Tibial nerve (tissue), 4 donors: ENCODE results near the gene KSR1. TPM values are rescaled to one million over a fixed set of nuclear protein-coding genes. Genes with fewer than 3 reads are reported as not detected.

Experiments
- DNase-seq, 2 donors: peaks; one replicate each; pipeline ENCODE4 v3.0.0-alpha.2; 2019; ENCODE audit warnings: low spot score in 2 of 2
- H3K27ac ChIP-seq, 4 donors: fragments of 200-600 bp; sonication (generic) in 3 of 4; one replicate each; pipeline ENCODE4 v1.5.1; 2017 to 2019; ENCODE audit warnings: mild to moderate bottlenecking in 1 of 4
- H3K27me3 ChIP-seq, 2 donors: fragments of 200-600 bp; sonication (generic) in 1 of 2; one replicate each; pipeline versions ENCODE4 v1.5.1 to v1.6.0; 2017 to 2019
- H3K36me3 ChIP-seq, 3 donors: fragments of 200-600 bp; sonication (generic); one replicate each; pipeline ENCODE4 v1.5.1; 2018 to 2019
- H3K4me1 ChIP-seq, 4 donors: fragments of 200-600 bp; sonication (generic) in 3 of 4; one replicate each; pipeline ENCODE4 v1.5.1; 2017 to 2019
- H3K4me3 ChIP-seq, 4 donors: fragments of 200-600 bp; sonication (generic) in 3 of 4; one replicate each; pipeline ENCODE4 v1.5.1; 2017 to 2019; ENCODE audit warnings: mild to moderate bottlenecking in 1 of 4, moderate library complexity in 1 of 4
- H3K9me3 ChIP-seq, 4 donors: fragments of 200-600 bp; sonication (generic) in 3 of 4; one replicate each; pipeline ENCODE4 v1.5.1; 2017 to 2019
- EP300 ChIP-seq, 2 donors: sonication (generic); formaldehyde crosslinking; IDR thresholded peaks; one replicate each; pipeline ENCODE4 v1.6.1; 2017; ENCODE audit warnings: antibody characterized with exemption in 2 of 2, mild to moderate bottlenecking in 1 of 2
- POLR2A ChIP-seq, 2 donors: fragments of 450-650 bp; IDR thresholded peaks; one replicate each; pipeline ENCODE4 v1.6.1; 2017; ENCODE audit warnings: antibody characterized with exemption in 2 of 2, mild to moderate bottlenecking in 2 of 2, moderate library complexity in 2 of 2
- WGBS, 2 donors: methylation state at CpG; one replicate each; pipeline ENCODE4 v1.1.5; 2018; 5-methylcytosine and 5-hydroxymethylcytosine counted together
- total RNA-seq, 4 donors: library from RNA; depleted of rRNA; stranded (reverse); fragments of >200 nt; gene quantifications; one replicate each; pipeline ENCODE4 v1.1.0, GENCODE V29; 2016
- TF ChIP-seq, protein P1 (sequence below), 5 experiments: fragments of 200-600 bp in 3 of 5; fragments of 450-650 bp in 2 of 5; sonication (generic) in 3 of 5; IDR thresholded peaks; one replicate each; pipeline ENCODE4 v1.5.1; 2016 to 2019; ENCODE audit warnings: antibody characterized with exemption in 5 of 5, mild to moderate bottlenecking in 3 of 5, moderate library complexity in 2 of 5

The KSR1 gene
- total RNA-seq, 4 donors from 2014 or later = 45.1 to 110 (median 54.2) TPM

DNA sequence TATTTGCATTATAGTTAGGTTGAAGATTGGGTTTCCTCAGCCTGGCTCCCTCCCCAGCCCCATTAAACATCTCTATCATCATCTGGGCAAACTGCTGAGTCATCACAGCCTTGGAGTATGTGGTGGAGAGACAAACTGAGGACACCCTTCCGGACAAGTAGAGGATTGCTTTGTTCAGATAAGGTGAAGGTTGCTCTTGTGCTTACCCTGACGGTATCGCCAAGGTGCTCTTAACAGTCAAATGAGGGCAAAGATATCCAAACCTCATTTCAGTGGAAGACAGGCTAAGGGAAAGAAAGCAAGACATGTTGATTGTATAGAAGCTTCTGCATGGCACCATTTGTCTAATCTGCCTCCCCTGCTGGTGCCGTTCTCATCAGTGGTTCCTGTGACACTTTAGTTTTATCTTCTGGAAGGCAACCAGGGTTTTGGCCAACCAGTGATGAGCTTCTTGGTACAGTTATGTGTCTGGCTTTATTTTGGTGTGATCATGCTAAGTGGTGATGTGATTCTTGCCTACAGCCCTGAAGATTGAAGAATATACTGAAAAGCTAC lies 117.8 kb downstream of the KSR1 start:
- no peak overlapping the region for H3K4me3 ChIP-seq
- H3K9me3 ChIP-seq = no peaks in the 10 kb centered on the region
- TF ChIP-seq EP300 (IDR thresholded peaks at IDR 0.05) (no peak), POLR2A (IDR thresholded peaks at IDR 0.05) (no peak)
- TF ChIP-seq, protein P1, sequence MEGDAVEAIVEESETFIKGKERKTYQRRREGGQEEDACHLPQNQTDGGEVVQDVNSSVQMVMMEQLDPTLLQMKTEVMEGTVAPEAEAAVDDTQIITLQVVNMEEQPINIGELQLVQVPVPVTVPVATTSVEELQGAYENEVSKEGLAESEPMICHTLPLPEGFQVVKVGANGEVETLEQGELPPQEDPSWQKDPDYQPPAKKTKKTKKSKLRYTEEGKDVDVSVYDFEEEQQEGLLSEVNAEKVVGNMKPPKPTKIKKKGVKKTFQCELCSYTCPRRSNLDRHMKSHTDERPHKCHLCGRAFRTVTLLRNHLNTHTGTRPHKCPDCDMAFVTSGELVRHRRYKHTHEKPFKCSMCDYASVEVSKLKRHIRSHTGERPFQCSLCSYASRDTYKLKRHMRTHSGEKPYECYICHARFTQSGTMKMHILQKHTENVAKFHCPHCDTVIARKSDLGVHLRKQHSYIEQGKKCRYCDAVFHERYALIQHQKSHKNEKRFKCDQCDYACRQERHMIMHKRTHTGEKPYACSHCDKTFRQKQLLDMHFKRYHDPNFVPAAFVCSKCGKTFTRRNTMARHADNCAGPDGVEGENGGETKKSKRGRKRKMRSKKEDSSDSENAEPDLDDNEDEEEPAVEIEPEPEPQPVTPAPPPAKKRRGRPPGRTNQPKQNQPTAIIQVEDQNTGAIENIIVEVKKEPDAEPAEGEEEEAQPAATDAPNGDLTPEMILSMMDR (IDR thresholded peaks at IDR 0.05) = no peak
- peaks cover 0 to 64% (median 36%) of the 10 kb centered on the region in 4 donors for H3K4me1 ChIP-seq
- DNase-seq = no peak
- H3K27ac ChIP-seq = peak overlapping the region in 1 of 4 donors; percentile 6
- H3K36me3 ChIP-seq = no peaks in the 10 kb centered on the region
- H3K27me3 ChIP-seq = no peaks in the 10 kb centered on the region
- WGBS, 2 donors = 85 to 94% methylated on average over 4 of the region's 4 CpGs

DNA sequence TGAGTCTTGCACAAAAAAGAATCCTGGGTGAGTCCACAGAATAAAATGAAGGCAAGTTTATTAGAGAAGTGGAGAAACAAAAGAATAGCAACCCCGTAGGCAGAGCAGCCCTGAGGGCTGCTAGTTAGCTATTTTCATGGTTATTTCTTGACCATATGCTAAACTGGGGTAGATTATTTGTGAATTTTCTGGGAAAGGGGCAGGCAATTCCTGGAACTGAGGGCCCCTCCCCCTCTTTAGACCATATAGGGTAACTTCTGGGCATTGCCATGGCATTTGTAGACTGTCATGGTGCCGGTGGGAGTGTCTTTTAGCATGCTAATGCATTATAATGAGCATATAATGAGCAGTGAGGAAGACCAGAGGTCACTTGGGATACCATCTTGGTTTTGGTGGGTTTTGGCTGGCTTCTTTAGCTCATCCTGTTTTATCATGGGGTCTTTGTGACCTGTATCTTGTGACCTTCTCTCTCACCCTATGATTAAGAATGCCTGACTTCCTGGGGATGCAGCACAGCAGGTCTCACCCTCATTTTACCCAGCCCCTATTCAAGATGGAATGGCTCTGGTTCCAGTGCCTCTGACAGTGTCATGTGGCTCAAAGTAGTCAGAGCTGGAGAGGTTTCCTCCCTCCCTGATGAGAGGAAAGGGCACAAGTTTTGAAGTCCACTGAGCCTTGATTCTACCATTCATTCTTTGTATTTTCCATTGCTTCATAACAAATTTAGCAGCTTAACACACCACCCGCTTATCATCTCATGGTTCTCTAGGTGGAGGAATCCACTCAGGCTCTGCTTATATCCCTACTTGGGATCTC lies 119.1 kb downstream of the KSR1 start:
- Histone ChIP-seq H3K27me3 (no peaks in the 10 kb centered on the region), H3K27ac (peak overlapping the region in 2 of 4 donors; percentile 75 to 85), H3K4me1 (peaks cover 0 to 53% (median 26%) of the 10 kb centered on the region in 4 donors), H3K4me3 (no peak overlapping the region), H3K9me3 (no peaks in the 10 kb centered on the region), H3K36me3 (no peaks in the 10 kb centered on the region)
- WGBS, 2 donors = 86 to 90% methylated on average over 3 of the region's 3 CpGs
- DNase-seq = no peak
- TF ChIP-seq POLR2A (IDR thresholded peaks at IDR 0.05) = no peak
- no peak for TF ChIP-seq EP300 (IDR thresholded peaks at IDR 0.05)
- TF ChIP-seq, protein P1 (IDR thresholded peaks at IDR 0.05) = no peak

DNA sequence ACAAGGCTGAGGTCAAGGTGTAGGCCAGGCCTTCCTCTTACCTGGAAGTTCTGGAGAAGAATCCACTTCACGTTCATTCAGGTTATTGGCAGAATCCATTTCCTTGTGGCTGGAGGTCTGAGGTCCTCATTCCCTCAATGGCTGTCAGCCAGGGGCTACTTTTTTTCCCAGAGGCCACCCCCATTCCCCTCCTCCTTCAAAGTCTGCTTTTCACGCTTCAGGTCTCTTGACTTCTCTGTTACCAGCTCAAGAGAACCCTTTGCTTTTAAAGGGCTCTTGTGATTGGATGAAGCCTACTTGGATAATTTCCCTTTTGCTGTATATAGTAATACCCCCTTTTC lies 119.6 kb downstream of the KSR1 start:
- H3K27me3 ChIP-seq = no peaks in the 10 kb centered on the region
- no peaks in the 10 kb centered on the region for H3K36me3 ChIP-seq
- H3K9me3 ChIP-seq = no peaks in the 10 kb centered on the region
- DNase-seq = no peak
- no peak overlapping the region for H3K4me3 ChIP-seq
- peak overlapping the region in 3 of 4 donors; percentile 61 to 85 (median 75) for H3K27ac ChIP-seq
- TF ChIP-seq EP300 (IDR thresholded peaks at IDR 0.05) (no peak), POLR2A (IDR thresholded peaks at IDR 0.05) (no peak)
- TF ChIP-seq, protein P1 (IDR thresholded peaks at IDR 0.05) = no peak
- peaks cover 0 to 47% (median 20%) of the 10 kb centered on the region in 4 donors for H3K4me1 ChIP-seq
- 98 to 99% methylated on average over 2 of the region's 2 CpGs for WGBS, 2 donors

DNA sequence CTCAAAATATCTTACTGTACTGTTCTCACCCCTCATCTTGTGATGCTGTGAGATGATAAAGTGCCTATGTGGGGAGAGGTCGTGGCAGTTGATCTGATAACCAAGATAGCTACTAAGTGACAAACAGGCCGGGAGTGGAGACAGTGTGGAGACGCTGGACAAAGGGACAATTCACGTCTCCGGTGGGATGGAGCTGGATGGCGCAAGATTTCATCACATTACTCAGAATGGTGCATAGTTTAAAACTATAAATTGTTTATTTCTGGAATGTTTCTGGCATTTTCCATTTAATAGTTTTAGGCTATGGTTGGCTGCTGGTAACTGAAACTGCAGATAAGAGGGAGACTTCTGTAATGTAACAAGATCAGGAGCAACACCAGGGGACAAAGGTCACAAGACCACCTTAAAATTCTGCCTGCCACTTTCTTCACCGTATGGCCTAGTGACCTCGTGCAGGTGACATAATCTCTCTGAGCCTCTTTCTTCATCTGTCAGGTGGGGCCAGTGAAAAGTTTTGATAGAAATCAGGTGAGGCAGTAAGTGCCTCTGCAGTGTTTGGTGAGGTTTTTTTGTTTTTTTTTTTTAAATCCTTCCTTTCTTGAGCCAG lies 120.3 kb downstream of the KSR1 start:
- DNase-seq = no peak
- TF ChIP-seq POLR2A (IDR thresholded peaks at IDR 0.05) (no peak), EP300 (IDR thresholded peaks at IDR 0.05) (no peak)
- TF ChIP-seq, protein P1 (IDR thresholded peaks at IDR 0.05) = no peak
- Histone ChIP-seq H3K9me3 (no peaks in the 10 kb centered on the region), H3K4me1 (peaks cover 0 to 43% (median 19%) of the 10 kb centered on the region in 4 donors), H3K27me3 (no peaks in the 10 kb centered on the region), H3K36me3 (no peaks in the 10 kb centered on the region), H3K27ac (peak overlapping the region; percentile 60 to 85 (median 68)), H3K4me3 (no peak overlapping the region)
- WGBS, 2 donors = 50 to 57% methylated on average over 8 of the region's 8 CpGs
